OCI-LY7 (cell line): ENCODE measurements around the gene ANTXR1.

Experiments
- EZH2phosphoT487 ChIP-seq: fragments of 200-600 bp; sonication (generic); IDR thresholded peaks from 2 replicates; pipeline ENCODE4 v1.6.1; 2018; ENCODE audit warnings: low read depth, borderline replicate concordance, mild to moderate bottlenecking, mixed run types, antibody characterized with exemption, low read length, moderate library complexity, mixed read lengths
- TF ChIP-seq, protein P1 (sequence below): fragments of 200-600 bp; sonication (generic); conservative IDR thresholded peaks from 2 replicates; pipeline ENCODE4 v1.5.1; 2014; ENCODE audit warnings: mild to moderate bottlenecking, antibody characterized with exemption, low read length, moderate library complexity, mixed read lengths

DNA sequence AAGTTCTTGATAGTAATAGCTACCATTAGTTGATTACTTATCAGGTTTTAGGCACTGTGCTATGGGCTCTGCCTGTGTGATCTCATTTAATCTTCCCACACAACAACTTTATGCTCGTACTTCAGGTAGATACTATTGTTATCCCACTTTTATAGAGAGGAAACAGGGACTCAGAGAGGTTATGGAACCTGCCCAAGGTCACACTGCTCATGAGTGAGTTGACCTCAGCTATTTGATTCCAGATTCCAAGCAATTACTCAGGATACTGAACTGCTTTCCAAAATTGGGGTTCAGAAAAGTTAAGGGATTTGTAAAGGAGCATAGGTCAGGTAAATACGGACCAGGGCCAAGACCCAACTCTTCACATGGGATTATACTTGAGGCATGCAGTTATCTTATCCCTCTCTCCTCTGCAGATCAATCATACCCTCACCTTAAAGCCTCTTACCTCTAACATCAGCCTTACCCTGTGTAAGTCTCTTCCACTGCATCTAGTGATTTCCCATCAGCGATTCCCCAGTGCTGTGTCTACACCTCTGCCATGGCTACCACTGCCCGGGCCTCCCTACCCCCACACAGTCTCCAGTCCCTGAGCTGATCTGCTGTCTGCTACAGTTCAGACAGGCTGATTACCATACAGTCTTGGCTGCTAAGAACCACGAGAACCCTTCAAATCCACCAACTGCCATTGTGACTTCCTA, 74.4 kb downstream of the ANTXR1 start:
- TF ChIP-seq, protein P1, sequence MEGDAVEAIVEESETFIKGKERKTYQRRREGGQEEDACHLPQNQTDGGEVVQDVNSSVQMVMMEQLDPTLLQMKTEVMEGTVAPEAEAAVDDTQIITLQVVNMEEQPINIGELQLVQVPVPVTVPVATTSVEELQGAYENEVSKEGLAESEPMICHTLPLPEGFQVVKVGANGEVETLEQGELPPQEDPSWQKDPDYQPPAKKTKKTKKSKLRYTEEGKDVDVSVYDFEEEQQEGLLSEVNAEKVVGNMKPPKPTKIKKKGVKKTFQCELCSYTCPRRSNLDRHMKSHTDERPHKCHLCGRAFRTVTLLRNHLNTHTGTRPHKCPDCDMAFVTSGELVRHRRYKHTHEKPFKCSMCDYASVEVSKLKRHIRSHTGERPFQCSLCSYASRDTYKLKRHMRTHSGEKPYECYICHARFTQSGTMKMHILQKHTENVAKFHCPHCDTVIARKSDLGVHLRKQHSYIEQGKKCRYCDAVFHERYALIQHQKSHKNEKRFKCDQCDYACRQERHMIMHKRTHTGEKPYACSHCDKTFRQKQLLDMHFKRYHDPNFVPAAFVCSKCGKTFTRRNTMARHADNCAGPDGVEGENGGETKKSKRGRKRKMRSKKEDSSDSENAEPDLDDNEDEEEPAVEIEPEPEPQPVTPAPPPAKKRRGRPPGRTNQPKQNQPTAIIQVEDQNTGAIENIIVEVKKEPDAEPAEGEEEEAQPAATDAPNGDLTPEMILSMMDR, result no peak
- no peak for TF ChIP-seq EZH2phosphoT487
